ENCODE results near the gene IQCC.

DNA sequence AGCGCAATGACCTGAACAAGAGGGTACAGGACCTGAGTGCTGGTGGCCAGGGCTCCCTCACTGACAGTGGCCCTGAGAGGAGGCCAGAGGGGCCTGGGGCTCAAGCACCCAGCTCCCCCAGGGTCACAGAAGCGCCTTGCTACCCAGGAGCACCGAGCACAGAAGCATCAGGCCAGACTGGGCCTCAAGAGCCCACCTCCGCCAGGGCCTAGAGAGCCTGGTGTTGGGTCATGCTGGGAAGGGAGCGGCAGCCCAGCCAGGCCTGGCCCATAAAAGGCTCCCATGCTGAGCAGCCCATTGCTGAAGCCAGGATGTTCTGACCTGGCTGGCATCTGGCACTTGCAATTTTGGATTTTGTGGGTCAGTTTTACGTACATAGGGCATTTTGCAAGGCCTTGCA is 10.5 kb upstream of the IQCC start:
- TF ChIP-seq SUZ12 (IDR thresholded peaks at IDR 0.05; ENCODE audit: extremely low read depth, insufficient read depth, insufficient read length), result no peak
- TF ChIP-seq YY1 (IDR thresholded peaks at IDR 0.05; ENCODE audit: insufficient read depth, insufficient read length), result no peak
